Measurements from ENCODE around the gene USE1.

USE1 gene

DNA sequence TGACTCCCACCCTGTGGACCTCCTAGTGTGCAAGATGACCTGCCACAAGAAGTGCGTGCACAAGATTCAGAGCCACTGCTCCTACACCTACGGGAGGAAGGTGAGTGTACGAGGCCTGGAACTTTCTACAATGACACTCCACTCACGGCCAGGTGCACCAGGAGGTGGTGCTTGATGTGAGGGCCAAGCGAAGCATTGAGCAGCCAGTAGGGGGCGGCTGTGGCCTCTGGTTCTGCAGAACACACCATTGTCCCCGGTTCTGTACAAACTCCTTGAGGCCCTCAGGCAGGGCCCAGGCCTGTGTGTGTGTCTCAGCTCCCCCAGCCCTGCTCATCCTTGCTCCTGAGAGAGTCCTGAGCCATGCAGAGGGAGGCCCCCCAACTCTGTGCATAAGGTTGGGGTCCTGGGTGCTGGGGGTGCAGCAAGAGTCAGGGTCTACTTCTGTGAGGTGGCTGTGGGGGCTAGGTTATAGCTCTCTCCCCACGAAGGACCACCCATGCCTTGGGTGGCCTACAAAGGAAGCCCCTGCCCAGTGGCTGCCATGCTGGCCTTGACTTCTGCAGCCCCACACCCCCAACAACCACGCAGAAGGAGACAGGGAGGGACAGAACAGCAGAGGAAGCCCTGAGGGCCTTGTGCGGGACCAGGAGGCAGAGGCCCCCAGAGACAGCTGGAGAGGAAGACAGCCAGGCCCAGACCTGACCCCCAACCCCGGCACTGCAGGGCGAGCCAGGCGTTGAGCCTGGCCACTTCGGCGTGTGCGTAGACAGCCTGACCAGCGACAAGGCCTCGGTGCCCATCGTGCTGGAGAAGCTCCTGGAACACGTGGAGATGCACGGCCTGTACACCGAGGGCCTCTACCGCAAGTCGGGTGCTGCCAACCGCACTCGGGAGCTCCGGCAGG lies 9.7 kb upstream of the USE1 start:
- DNase-seq (ENCODE audit: low read depth): no peak

DNA sequence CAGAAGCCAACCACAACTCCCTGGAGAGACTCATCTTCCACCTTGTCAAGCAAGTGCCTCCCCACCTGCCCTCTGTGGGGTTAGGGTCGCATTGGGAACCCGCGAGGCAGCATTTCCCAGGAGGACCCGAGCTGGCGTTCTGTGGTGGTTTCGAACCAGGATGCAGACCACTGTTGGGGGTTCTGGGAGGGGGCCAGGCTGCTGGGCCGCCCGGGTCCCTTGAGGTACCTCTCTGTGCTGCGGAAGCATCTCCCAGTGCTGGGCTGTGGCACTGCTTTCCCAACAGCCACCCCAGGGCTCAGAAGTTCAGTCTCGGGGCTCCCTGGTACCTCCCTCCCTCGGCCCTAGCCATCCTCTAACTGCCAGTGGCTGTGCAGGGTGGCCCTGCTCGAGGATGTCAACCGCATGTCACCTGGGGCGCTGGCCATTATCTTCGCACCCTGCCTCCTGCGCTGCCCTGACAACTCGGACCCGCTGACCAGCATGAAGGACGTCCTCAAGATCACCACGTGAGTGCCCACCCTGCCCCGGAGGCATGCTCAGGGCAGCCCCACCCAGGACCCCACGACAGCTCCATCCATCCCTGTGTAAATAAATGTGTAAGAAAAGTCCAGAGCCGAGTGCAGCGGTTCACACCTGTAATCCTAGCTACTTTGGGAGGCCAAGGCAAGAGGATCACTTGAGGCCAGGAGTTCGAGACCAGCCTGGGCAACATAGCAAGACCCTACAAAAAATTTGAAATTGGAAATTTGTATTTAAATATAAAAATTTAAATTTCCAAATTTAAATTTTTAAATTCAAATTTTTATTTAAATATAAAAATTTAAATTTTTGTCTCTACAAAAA lies 8.2 kb upstream of the USE1 start:
- no peak for DNase-seq (ENCODE audit: low read depth)

DNA sequence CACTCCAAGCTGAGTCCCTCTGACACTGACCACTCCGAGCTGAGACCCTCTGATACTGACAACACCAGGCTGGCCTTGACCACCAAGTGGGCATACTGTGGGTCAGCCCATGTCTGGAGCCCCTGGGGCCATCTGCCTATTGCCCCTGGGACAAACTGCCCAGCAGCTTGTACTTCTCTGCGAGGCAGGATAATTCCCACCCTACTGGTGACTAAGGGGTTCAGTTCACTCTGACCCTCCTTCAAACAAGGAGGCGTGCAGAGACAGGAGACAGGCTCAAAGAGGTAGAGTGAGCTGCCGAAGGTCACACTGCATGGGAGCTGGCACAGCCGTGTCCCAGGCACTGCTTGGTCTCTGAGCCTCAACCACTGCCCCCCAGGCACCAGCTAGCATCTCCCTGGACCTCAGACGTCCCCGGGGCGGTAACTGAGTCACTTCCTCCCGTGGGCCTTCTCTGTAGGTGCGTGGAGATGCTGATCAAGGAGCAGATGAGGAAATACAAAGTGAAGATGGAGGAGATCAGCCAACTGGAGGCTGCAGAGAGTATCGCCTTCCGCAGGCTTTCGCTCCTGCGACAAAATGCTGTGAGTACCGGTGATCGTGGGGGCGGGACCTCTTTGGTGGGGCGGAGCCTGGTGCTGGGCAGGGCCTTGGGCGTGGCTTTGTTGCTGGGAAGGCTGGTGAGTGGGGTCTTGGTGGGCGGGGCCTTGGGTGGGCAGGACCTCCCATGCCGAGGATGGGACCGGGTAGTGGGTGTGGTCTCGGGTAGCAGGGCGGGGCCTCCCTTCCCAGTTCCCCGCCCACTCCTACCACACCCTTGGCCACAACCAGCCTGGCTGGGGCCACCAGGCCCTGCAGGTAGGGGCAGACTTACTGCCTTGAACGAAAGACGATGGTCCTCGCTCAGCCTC lies 5.8 kb upstream of the USE1 start:
- DNase-seq (ENCODE audit: low read depth): no peak

- DNase-seq (ENCODE audit: low read depth): no peak
Observed at GRCh38 chr19:17210296-17210695, 4.9 kb upstream of the USE1 start.

DNA sequence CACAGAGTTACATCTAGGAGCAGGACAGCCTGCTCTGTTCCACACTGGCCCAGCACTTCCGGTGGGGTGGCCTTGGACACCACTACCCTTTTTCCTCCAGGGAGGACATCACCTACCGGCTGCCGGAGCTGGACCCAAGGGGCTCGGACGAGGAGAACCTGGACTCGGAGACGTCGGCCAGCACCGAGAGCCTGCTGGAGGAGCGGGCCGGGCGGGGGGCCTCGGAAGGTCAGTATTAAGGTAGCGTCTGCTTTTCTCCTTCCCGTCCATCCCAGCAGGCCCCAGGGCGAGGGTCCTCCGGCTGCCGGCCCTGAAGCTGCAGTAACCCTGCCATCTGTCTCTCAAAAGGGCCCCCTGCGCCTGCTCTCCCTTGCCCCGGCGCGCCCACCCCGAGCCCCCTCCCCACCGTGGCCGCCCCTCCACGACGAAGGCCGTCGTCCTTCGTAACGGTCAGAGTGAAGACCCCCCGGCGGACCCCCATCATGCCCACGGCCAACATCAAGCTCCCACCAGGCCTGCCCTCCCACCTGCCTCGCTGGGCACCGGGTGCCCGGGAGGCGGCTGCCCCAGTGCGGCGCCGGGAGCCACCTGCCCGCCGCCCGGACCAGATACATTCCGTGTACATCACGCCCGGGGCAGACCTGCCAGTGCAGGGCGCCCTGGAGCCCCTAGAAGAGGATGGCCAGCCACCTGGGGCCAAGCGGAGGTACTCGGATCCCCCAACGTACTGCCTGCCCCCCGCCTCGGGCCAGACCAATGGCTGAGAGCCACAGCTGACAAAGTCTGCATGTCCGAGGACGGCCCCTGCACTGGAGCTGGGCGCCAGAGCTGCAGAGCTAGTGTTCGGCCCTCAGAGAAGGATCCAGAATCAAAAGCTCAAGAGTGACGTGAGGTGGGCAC lies 3.4 kb upstream of the USE1 start:
- no peak for DNase-seq (ENCODE audit: low read depth)

- no peak for DNase-seq (ENCODE audit: low read depth)
Observed at GRCh38 chr19:17213334-17213733, 1.8 kb upstream of the USE1 start.

DNA sequence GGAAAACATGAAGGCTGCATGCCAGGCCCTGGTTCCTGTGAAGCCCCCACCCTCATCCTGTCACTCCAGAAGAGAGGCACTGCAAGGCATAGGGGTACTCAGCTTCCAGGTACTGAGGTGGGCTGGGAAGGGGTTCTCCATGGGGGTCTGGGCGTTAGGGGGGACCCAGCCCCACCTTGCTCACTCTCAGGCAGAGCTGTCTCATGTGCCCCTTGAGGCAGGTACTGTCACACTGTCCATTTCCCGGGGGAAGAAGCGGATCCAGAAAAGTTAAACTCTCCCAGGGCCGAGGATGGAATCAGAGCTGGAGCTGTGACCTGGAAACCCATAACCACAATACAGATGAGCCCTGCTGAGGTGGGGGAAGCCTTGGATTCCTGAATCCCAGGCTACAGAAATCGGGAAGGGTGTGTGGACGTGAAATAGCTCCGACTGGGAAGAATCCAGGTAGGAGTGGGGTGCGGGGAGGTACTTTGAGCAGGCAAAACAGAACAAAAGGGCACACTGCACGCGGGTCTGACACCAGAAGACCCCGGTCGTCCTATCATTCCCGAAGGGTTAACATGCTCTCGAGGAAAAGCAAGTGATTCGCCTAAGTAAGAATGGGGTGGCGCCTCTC lies 540 bp upstream of the USE1 start:
- DNase-seq (ENCODE audit: low read depth): no peak

- DNase-seq (ENCODE audit: low read depth): no peak
Observed at GRCh38 chr19:17216058-17216670, 1.0 kb downstream of the USE1 start.

GRCh38 chr19:17219286-17219685 lies 4.1 kb downstream of the USE1 start:
- DNase-seq (ENCODE audit: low read depth): no peak

DNA sequence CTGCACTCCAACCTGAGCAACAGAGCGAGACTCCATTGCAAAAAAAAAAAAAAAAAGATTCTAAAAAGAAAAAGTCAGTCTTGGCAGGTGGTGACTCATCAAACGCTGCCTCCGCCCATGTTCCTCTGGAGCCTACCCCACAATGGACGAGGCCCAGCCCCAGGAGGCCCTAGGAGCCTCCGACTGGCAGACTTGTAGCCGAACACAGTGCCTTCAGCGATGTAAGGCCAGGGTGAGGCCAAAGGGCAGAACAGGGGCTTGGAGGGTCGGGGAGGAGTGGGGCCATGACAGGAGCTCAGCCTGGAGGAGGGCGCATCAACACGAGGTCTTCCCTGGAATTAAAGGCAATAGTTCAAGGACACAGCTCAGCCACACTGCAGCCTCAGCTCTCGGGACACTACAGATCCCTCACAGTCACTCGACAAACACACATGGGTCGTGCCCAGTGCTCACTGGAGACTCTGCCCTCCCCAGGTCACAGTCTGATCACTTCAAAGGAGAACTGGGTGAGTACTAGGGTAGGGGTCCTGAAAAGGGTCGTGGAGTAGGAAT lies 5.1 kb downstream of the USE1 start:
- DNase-seq (ENCODE audit: low read depth): no peak

DNA sequence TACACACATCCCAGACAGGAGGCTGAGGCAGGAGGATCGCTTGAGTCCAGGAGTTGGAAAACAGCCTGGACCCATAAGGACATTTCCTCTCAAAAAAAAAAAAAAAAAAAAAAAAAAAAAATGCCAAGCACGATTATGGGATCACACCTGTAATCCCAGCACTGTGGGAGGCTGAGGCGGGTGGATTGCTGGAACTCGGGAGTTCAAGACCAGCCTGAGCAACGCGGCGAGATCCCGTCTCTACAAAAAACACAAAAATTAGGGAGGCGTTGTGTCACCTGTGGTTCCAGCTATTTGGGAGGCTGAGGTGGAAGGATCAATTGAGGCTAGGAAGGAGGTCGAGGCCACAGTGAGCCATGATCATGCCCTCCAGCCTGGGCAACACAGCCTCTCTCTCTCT lies 9.9 kb downstream of the USE1 start:
- DNase-seq (ENCODE audit: low read depth): no peak

DNA sequence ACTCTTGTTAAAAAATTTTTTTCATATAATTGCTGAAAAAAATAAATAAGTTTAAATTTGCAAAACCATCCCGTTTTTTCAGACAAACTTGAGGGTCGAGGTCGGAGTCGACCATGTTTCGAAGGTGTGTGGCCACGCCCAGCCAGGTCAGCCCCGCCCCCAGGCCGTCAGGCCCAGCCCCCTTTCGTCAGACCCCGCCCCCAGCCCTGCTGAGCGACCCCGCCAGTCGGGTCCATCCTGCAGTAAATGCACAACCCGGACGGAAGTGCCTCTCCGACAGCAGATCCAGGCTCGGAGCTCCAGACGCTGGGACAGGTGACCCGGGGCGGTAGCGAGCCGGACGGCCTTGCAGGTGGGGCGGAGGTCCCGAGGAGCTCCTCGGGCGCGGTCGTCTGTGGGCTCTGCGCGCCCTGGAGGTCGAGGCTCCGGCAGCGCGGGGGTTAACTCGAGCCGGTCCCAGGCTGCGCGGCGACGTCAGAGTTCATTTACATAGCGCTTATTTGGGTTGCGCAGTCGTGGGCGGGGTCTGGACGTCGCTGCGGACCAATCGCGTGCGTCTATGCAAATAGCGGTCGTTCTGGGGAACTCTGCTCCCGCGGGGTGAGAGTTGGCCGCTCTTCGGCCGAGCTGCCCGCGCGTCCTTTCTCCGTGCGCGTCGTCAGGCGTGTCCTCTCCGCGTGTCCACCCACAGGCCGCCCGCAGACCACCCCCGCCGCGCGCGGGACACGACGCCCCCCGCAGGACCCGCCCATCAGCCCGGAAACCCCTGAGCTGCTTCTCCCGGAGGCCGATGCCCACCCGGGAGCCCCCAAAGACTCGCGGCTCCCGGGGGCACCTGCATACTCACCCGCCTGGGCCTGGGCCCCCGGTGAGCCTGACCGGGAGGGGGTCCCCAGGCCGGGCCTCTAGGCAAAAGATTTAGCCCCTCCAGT lies 11.1 kb downstream of the USE1 start, which contains the start of gene OCEL1:
OCEL1 (plus strand) TSS at position 225 of the 932 bp plus-strand sequence; CDS start at position 247, 22 bp downstream.
- peak; percentile 81 for DNase-seq (ENCODE audit: low read depth)

GRCh38 chr19:17227798-17228367 lies 12.7 kb downstream of the USE1 start:
- DNase-seq (ENCODE audit: low read depth): no peak

- DNase-seq (ENCODE audit: low read depth): no peak
Observed at GRCh38 chr19:17229890-17230289, 14.7 kb downstream of the USE1 start.

- DNase-seq (ENCODE audit: low read depth): no peak
Observed at GRCh38 chr19:17232258-17232657, 17.1 kb downstream of the USE1 start.

DNA sequence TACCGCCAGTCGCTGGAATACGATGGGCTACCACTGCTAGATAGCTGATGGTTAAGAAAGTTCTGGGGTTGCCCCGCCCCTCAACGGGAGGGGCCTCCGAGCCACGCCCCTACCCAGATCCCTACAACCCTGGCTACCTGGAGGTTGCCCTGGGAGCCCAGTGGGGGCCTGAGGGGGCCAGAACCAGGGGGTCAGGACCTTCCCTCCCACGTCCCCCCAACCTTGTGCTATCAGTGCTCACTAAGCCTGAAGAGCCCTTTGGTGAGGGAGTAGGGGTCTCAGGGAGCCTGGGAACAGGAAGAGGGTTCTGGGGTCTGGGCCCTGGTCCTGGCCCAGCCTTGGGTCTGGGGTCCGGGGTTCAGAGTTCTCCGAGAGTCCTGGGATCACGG lies 19.7 kb downstream of the USE1 start:
- DNase-seq (ENCODE audit: low read depth): no peak

GRCh38 chr19:17235300-17235970 lies 20.3 kb downstream of the USE1 start:
- DNase-seq (ENCODE audit: low read depth): no peak

Data from non-pigmented ciliary epithelial cell (primary cell).